H1 (cell line): ENCODE data around the gene FFAR2. TPM values are rescaled to one million over a fixed set of nuclear protein-coding genes. Genes with fewer than 3 reads are reported as not detected.

Source experiments
- RFX5 ChIP-seq: IDR thresholded peaks from 2 replicates; pipeline ENCODE4 v1.6.1; 2011; ENCODE audit warnings: low read depth, low read length, improper control_type of control experiment, borderline replicate concordance
- TAF7 ChIP-seq: optimal IDR thresholded peaks from 2 replicates; pipeline ENCODE3; 2011; ENCODE audit warnings: low read depth, mild to moderate bottlenecking, inconsistent platforms, low read length, moderate library complexity, borderline replicate concordance
- polyA plus RNA-seq, 7 experiments: library from polyadenylated mRNA; depleted of rRNA in 3 of 7; stranded (reverse) in 5 of 7; unstranded in 2 of 7; fragments of >200 nt in 5 of 7; fragments of 200-250 nt in 2 of 7; gene quantifications; 1 replicate in 5 of 7; 2 replicates in 1 of 7; 4 replicates in 1 of 7; pipeline versions ENCODE4 v1.2.1 to v1.2.3, GENCODE V29; 2011 to 2013; ENCODE audit warnings: missing spikeins in 2 of 7, mixed read lengths in 2 of 7
- total RNA-seq: library from RNA; stranded (reverse); fragmentation: NEBNext Ultra II Directional; extraction: Animal tissue kit (Norgen Biotek cat#: 25700); gene quantifications from 2 replicates; pipeline ENCODE4 v1.2.1, GENCODE V29; 2021
- TF ChIP-seq, protein P1 (sequence below): IDR thresholded peaks from 2 replicates; pipeline ENCODE4 v1.6.1; 2012; ENCODE audit warnings: inconsistent platforms

Gene FFAR2
- total and polyA plus RNA-seq, 2 of the 8 experiments (the other 6 are each of a cell fraction or from before 2014, with no cell fraction given), result not detected

DNA sequence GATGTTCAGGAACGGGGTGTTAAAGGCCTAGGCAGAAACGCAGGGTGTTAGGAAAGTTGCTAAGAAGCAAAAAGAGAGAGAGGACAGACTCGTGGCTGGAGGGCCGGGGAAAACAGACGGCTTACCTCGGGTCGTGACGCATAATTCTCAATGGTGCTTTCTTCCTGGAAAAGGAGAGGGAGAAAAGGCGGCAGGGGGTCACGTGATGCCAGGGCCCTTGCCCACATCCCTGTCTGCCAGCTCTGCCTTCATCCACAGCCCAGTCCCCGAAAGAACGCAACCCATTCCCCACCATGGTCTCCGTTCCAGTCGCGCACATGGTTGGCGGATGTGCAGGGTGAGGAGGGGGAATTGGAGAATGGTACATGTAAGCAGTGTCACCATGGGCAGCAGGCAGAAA, 40.6 kb downstream of the FFAR2 start (continued):
- TF ChIP-seq, protein P1, sequence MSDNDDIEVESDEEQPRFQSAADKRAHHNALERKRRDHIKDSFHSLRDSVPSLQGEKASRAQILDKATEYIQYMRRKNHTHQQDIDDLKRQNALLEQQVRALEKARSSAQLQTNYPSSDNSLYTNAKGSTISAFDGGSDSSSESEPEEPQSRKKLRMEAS, result no peak
- no peak for TF ChIP-seq TAF7
- no peak for TF ChIP-seq RFX5
